Measurements from ENCODE around the gene TXNRD3. TPM values are rescaled to one million over a fixed set of nuclear protein-coding genes. Genes with fewer than 3 reads are reported as not detected.

The TXNRD3 gene
- total RNA-seq, 1 donor from 2014 or later = 6.2 TPM

GRCh38 chr3:126668450-126669401 is 13.8 kb upstream of the TXNRD3 start:
- Histone ChIP-seq H3K27me3 (ENCODE audit: control insufficient read depth, insufficient read depth, low read length) (peaks cover 6% of the 10 kb centered on the region), H3K4me3 (ENCODE audit: low read depth, low read length) (no peak overlapping the region), H3K36me3 (ENCODE audit: control insufficient read depth, insufficient read depth, low read length) (no peaks in the 10 kb centered on the region)
- DNase-seq (ENCODE audit: low read depth) = no peak
- TF ChIP-seq CTCF (IDR thresholded peaks at IDR 0.05; ENCODE audit: insufficient read depth, low read length, poor library complexity, severe bottlenecking) = no peak

GRCh38 chr3:126667631-126668449 is 12.9 kb upstream of the TXNRD3 start:
- Histone ChIP-seq H3K27me3 (ENCODE audit: control insufficient read depth, insufficient read depth, low read length) (peaks cover 15% of the 10 kb centered on the region), H3K4me3 (ENCODE audit: low read depth, low read length) (no peak overlapping the region), H3K36me3 (ENCODE audit: control insufficient read depth, insufficient read depth, low read length) (no peaks in the 10 kb centered on the region)
- no peak for TF ChIP-seq CTCF (IDR thresholded peaks at IDR 0.05; ENCODE audit: insufficient read depth, low read length, poor library complexity, severe bottlenecking)
- no peak for DNase-seq (ENCODE audit: low read depth)

- H3K36me3 ChIP-seq (ENCODE audit: control insufficient read depth, insufficient read depth, low read length) = no peaks in the 10 kb centered on the region
- TF ChIP-seq CTCF (IDR thresholded peaks at IDR 0.05; ENCODE audit: insufficient read depth, low read length, poor library complexity, severe bottlenecking) = no peak
- H3K27me3 ChIP-seq (ENCODE audit: control insufficient read depth, insufficient read depth, low read length) = peaks cover 25% of the 10 kb centered on the region
Observed at GRCh38 chr3:126666658-126667528, 12.0 kb upstream of the TXNRD3 start.

GRCh38 chr3:126665959-126666657 is 11.2 kb upstream of the TXNRD3 start:
- Histone ChIP-seq H3K4me3 (ENCODE audit: low read depth, low read length) (no peak overlapping the region), H3K36me3 (ENCODE audit: control insufficient read depth, insufficient read depth, low read length) (no peaks in the 10 kb centered on the region), H3K27me3 (ENCODE audit: control insufficient read depth, insufficient read depth, low read length) (peaks cover 28% of the 10 kb centered on the region)
- no peak for DNase-seq (ENCODE audit: low read depth)
- TF ChIP-seq CTCF (IDR thresholded peaks at IDR 0.05; ENCODE audit: insufficient read depth, low read length, poor library complexity, severe bottlenecking) = no peak

More at GRCh38 chr3:126666658-126667528, 12.0 kb upstream of the TXNRD3 start:
- no peak for DNase-seq (ENCODE audit: low read depth)
- H3K4me3 ChIP-seq (ENCODE audit: low read depth, low read length) = no peak overlapping the region
